SKM-1 (cell line): ENCODE data around the gene SLCO3A1.
A peak's percentile ranks its signal among the peaks of the same experiment; 100 is the strongest.
"Not testable (repeated sequence)": the region's sequence is repeated elsewhere in the genome, so short reads cannot be mapped to it uniquely, and the experiment has no call there.

Experiments used
- DNase-seq: peaks from one replicate; lab custom pipeline; 2025; ENCODE audit not compliant: unreplicated experiment; lab: John Stamatoyannopoulos, UW

The SLCO3A1 gene

GRCh38 chr15:92029767-92030166, 176.3 kb downstream of the SLCO3A1 start:
- DNase-seq, result no peak

- peak; percentile 26 for DNase-seq
Measured at GRCh38 chr15:92033314-92033713, 179.8 kb downstream of the SLCO3A1 start.

- no peak for DNase-seq
Measured at GRCh38 chr15:92033723-92034122, 180.2 kb downstream of the SLCO3A1 start.

- DNase-seq, result no peak
Measured at GRCh38 chr15:92034227-92034626, 180.7 kb downstream of the SLCO3A1 start.

GRCh38 chr15:92035551-92035950, 182.0 kb downstream of the SLCO3A1 start:
- DNase-seq, result no peak

- no peak for DNase-seq
Measured at GRCh38 chr15:92035961-92036360, 182.5 kb downstream of the SLCO3A1 start.

GRCh38 chr15:92037491-92037890, 184.0 kb downstream of the SLCO3A1 start:
- DNase-seq, result no peak

GRCh38 chr15:92040350-92040749, 186.8 kb downstream of the SLCO3A1 start:
- no peak for DNase-seq

GRCh38 chr15:92041371-92041770, 187.9 kb downstream of the SLCO3A1 start:
- DNase-seq, result no peak

GRCh38 chr15:92043283-92043682, 189.8 kb downstream of the SLCO3A1 start:
- no peak for DNase-seq

GRCh38 chr15:92044203-92044909, 190.8 kb downstream of the SLCO3A1 start:
- no peak for DNase-seq

GRCh38 chr15:92047900-92048299, 194.4 kb downstream of the SLCO3A1 start:
- no peak for DNase-seq

- no peak for DNase-seq
Measured at GRCh38 chr15:92048739-92049138, 195.2 kb downstream of the SLCO3A1 start.

- no peak for DNase-seq
Measured at GRCh38 chr15:92049290-92049989, 195.9 kb downstream of the SLCO3A1 start.

- DNase-seq, result no peak
Measured at GRCh38 chr15:92050220-92050898, 196.9 kb downstream of the SLCO3A1 start.

GRCh38 chr15:92051716-92052115, 198.2 kb downstream of the SLCO3A1 start:
- no peak for DNase-seq

GRCh38 chr15:92053753-92054316, 200.3 kb downstream of the SLCO3A1 start:
- DNase-seq, result no peak

GRCh38 chr15:92056875-92057274, 203.4 kb downstream of the SLCO3A1 start:
- no peak for DNase-seq

GRCh38 chr15:92059036-92059970, 205.8 kb downstream of the SLCO3A1 start:
- DNase-seq, result no peak

GRCh38 chr15:92059971-92060311, 206.4 kb downstream of the SLCO3A1 start:
- not testable (repeated sequence) for DNase-seq
